AG04450 (cell line): Measurements from ENCODE around the gene CDADC1. TPM values are rescaled to one million over a fixed set of nuclear protein-coding genes. Genes with fewer than 3 reads are reported as not detected.
A peak's percentile ranks its signal among the peaks of the same experiment; 100 is the strongest.

Experiments used
- CTCF ChIA-PET: fragments of 300-600, 350-600 bp; formaldehyde crosslinking; extraction: SDS; loops from one replicate; lab custom pipeline; 2022; ENCODE audit warnings: antibody characterized with exemption, inconsistent platforms; lab: Charles Lee
- POLR2A ChIA-PET: fragments of 350-600 bp; formaldehyde crosslinking; extraction: SDS; loops from one replicate; lab custom pipeline; 2021; ENCODE audit warnings: antibody characterized with exemption, inconsistent platforms; lab: Yijun Ruan, JAX
- DNase-seq: peaks from one replicate; pipeline ENCODE4 v3.0.0-alpha.2; 2011; ENCODE audit warnings: low read depth, low spot score
- H3K27ac ChIP-seq: one replicate; pipeline ENCODE4 v1.5.1; 2012; ENCODE audit warnings: low read depth, low read length, control low read depth
- H3K27me3 ChIP-seq: one replicate; pipeline ENCODE4 v1.6.0; 2012; ENCODE audit warnings: low read length; ENCODE audit not compliant: control insufficient read depth, insufficient read depth
- H3K4me3 ChIP-seq: 2 replicates; pipeline ENCODE4 v1.5.1; 2011; ENCODE audit warnings: mild to moderate bottlenecking, low read depth, low read length, control low read depth
- H3K9me3 ChIP-seq: 2 replicates; pipeline ENCODE4 v1.5.1; 2012; ENCODE audit warnings: low read length; ENCODE audit not compliant: control insufficient read depth, insufficient read depth
- polyA plus RNA-seq: library from polyadenylated mRNA; depleted of rRNA; stranded (reverse); fragments of >200 nt; gene quantifications from 2 replicates; pipeline ENCODE4 v1.2.3, GENCODE V29; 2011
- TF ChIP-seq, protein P1 (sequence below): IDR thresholded peaks from 2 replicates; pipeline ENCODE4 v1.5.1; 2011; ENCODE audit warnings: low read depth, low read length, control low read depth, inconsistent platforms

CDADC1 gene
- polyA plus RNA-seq, 1 experiment = 6.4 TPM

DNA sequence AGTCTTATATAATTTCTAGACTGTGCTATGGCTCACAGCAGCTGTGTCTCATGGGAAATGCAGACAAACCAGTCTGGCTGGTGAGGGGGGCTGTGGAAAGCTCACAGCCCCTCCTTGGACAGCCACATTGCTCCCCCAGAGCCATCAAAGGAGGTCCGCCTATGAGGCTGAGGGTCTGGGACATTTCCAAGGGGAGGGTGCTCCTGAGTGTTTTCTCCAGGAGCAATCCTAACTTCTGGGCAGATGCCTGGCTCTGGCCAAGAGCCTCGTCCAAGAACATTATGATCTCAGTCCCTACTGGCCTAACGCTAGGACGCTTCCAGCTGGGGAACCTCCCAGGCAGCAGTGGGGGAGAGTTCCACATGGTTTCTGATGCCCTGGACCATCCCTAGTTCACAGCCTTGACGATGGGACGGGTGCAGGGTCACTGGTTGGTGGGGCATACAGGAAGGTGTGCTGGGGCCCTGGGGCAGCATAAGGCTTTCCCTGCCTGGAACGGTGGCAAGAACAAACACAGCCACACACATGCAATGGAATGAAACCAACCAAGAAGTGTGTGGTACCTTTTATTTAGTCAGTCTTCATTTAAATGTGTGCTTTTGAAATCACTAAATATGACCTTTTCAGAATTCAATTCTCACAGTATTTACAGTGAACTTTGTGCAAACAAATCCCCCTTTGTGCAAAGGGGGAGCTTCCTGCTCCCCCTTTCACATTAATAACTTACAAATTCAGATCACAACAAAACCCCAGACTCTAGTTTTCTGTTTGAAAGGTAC lies 60.6 kb downstream of the CDADC1 start:
- CTCF ChIA-PET = interaction anchor here (0.7 to 1.1 kb wide), 2 partner anchors 128 to 192 kb away, joined by 3 to 4 read pairs; no protein-coding TSS in a partner anchor
- H3K4me3 ChIP-seq = no peak overlapping the region

DNA sequence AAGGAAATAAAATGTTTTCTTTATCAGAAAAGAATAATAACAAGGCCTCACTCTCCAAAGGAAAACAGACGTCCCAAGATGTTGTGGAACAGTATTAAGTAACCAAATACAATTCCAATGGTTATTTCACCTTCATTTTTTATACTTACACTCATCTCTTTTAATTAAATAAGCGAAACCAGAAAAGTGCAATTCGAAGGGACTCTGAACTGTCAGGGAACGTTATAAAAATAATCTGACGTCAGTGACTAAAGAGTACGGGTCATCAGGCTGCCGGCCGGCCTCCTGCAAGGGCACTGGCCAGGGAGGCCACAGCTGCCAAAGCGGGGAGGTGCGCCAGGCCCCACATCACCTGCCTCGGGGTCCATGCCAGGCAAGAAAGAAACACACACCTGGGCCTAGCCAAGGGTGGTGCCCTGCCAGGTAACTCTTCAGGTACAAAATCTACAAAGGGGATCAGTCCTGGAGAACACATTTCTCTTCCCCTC lies 61.2 kb downstream of the CDADC1 start:
- ChIA-PET POLR2A (no interaction called here), CTCF (interaction anchor here (0.7 kb wide), 1 partner anchor 191 kb away, joined by 3 read pairs; no protein-coding TSS in a partner anchor)
- H3K9me3 ChIP-seq = peaks cover 5% of the 10 kb centered on the region
- peak overlapping the region; percentile 42 for H3K27ac ChIP-seq
- no peak overlapping the region for H3K4me3 ChIP-seq
- no peaks in the 10 kb centered on the region for H3K27me3 ChIP-seq
- TF ChIP-seq, protein P1, sequence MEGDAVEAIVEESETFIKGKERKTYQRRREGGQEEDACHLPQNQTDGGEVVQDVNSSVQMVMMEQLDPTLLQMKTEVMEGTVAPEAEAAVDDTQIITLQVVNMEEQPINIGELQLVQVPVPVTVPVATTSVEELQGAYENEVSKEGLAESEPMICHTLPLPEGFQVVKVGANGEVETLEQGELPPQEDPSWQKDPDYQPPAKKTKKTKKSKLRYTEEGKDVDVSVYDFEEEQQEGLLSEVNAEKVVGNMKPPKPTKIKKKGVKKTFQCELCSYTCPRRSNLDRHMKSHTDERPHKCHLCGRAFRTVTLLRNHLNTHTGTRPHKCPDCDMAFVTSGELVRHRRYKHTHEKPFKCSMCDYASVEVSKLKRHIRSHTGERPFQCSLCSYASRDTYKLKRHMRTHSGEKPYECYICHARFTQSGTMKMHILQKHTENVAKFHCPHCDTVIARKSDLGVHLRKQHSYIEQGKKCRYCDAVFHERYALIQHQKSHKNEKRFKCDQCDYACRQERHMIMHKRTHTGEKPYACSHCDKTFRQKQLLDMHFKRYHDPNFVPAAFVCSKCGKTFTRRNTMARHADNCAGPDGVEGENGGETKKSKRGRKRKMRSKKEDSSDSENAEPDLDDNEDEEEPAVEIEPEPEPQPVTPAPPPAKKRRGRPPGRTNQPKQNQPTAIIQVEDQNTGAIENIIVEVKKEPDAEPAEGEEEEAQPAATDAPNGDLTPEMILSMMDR = no peak
- DNase-seq = no peak

More for the DNA sequence above, 60.6 kb downstream of the CDADC1 start:
- TF ChIP-seq, protein P1 = no peak
- Histone ChIP-seq H3K27me3 (no peaks in the 10 kb centered on the region), H3K27ac (peak overlapping the region; percentile 71), H3K9me3 (peaks cover 5% of the 10 kb centered on the region)
- POLR2A ChIA-PET = no interaction called here
- DNase-seq = no peak

GRCh38 chr13:49310251-49310650 lies 62.5 kb downstream of the CDADC1 start:
- no peak overlapping the region for H3K4me3 ChIP-seq
- POLR2A ChIA-PET = no interaction called here
- DNase-seq = no peak
- H3K27me3 ChIP-seq = no peaks in the 10 kb centered on the region
- no peak overlapping the region for H3K27ac ChIP-seq
- CTCF ChIA-PET = interaction anchor here (1.0 kb wide), 1 partner anchor 296 kb away, joined by 3 read pairs; no protein-coding TSS in a partner anchor
- H3K9me3 ChIP-seq = peaks cover 5% of the 10 kb centered on the region
- TF ChIP-seq, protein P1 = no peak

DNA sequence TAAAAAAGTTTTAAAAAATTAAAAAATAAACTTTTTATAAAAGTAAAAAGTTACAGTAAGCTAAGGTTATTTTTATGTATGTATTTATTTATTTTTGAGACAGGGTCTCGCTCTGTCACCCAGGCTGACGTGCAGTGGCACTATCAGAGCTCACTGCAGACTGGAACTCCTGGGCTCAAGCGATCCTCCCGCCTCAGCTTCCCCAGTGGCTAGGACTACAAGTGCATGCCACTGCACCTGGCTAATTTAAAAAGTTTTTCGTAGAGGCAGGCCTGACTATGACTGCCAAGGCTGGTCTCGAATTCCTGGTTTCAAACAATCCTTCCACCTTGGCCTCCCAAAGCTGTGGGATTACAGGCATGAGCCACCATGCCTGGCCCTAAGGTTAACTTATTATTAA lies 64.1 kb downstream of the CDADC1 start:
- ChIA-PET CTCF (interaction anchor here (0.8 to 1.9 kb wide), 3 partner anchors 10 to 125 kb away, joined by 3 to 5 read pairs (median 4); no protein-coding TSS in a partner anchor), POLR2A (no interaction called here)
- no peak overlapping the region for H3K27ac ChIP-seq
- peaks cover 5% of the 10 kb centered on the region for H3K9me3 ChIP-seq
- TF ChIP-seq, protein P1 = no peak
- DNase-seq = no peak
- H3K4me3 ChIP-seq = no peak overlapping the region
- no peaks in the 10 kb centered on the region for H3K27me3 ChIP-seq

- H3K27me3 ChIP-seq = no peaks in the 10 kb centered on the region
- TF ChIP-seq, protein P1 = no peak
- POLR2A ChIA-PET = interaction anchor here (0.6 to 1.9 kb wide), 4 partner anchors 15 to 143 kb away, joined by 3 to 8 read pairs (median 4); partner anchors contain the start of genes CAB39L and SETDB2
- DNase-seq = no peak
- CTCF ChIA-PET = no interaction called here
- H3K27ac ChIP-seq = peak overlapping the region; percentile 98
- H3K9me3 ChIP-seq = peaks cover 5% of the 10 kb centered on the region; the same call in 1 of the 2 replicates
- H3K4me3 ChIP-seq = no peak overlapping the region
These were observed 66.7 kb downstream of the CDADC1 start for GRCh38 chr13:49314344-49314882.
